DMS53 treated with DMSO at 0.1 percent for 48 hours (cell line): ENCODE results near the gene GAA.

Experiments
- DNase-seq: peaks from one replicate; lab custom pipeline; 2025; ENCODE audit not compliant: unreplicated experiment; lab: John Stamatoyannopoulos, UW

Gene GAA

GRCh38 chr17:80116921-80117380 lies 15.6 kb downstream of the GAA start:
- no peak for DNase-seq

DNA sequence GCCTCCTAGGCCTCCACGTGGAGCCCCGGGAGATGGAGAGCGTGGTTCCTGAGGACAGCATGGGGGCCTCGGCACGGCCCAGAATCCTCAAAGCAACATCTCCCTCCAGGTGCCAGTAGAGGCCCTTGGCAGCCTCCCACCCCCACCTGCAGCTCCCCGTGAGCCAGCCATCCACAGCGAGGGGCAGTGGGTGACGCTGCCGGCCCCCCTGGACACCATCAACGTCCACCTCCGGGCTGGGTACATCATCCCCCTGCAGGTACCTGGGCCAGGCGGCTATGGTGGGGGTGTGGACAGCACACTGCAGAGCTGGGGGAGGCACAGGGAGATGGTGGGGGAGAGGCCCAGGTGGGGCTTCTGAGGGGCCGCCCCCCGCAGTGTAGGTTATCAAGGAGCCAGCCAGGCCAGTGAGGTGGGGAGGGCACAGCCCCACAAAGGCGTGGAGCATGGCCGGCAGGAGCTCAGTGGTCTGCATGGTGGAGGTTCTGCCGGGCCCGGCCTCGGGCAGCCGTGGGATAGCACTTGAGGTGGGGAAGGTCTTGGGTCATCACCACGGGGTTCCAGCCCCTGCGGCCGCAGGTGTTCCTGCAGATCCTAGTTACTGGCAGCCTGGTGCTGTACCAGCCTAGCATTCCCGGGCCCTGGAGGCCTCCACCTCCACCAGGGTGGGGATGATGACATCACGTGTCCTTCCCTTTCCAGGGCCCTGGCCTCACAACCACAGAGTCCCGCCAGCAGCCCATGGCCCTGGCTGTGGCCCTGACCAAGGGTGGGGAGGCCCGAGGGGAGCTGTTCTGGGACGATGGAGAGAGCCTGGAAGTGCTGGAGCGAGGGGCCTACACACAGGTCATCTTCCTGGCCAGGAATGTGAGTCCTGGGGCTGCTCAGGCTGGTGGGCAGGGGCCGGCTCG lies 16.4 kb downstream of the GAA start:
- DNase-seq = no peak

GRCh38 chr17:80118601-80119270 lies 17.4 kb downstream of the GAA start:
- no peak for DNase-seq

- no peak for DNase-seq
Observed at GRCh38 chr17:80119271-80119791, 17.9 kb downstream of the GAA start.

DNA sequence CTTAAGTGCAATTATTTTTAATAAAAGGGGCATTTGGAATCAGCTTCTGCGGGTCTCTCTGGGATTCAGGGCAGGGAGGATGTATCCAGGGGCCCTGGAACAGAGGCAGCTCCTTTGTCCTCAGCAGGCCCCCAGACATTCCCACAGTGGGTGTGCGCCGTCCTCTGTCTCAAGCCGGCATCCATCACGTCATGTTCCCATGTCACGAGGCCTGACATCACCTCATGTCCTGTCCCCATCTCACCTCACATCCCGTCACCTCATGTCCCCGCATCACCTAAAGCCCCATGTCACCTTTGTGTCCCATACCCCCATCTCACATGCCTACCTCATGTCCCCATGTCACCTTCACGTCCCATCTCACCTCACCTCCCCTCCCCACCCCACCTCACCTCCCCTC lies 18.5 kb downstream of the GAA start:
- no peak for DNase-seq

DNA sequence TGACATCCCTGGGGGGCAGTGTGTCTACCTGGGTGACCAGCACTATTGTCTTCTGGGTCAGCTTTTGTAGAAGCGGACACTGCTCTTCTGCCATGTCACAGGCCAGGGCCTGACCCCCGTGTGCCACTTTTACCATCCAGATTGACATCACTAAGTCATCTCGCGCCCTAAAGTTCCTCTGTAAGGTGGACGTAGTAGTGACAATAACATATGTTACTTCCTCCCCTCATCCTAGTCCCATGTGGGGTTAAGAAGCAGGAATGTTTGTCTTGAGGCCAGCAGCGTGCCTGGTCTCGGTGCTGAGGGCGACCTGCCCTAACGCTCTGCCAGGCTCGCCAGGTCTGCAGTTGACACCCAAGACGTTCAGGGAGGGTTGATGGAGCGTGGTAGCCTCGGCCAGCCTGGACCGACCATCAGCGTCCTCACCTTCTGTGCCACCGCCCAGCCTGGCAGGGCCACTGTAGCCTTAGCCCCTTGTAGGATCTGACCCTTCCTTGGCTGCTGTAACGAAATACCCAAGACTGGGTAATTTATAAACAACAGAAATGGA lies 20.7 kb downstream of the GAA start:
- no peak for DNase-seq

- no peak for DNase-seq
Observed at GRCh38 chr17:80122926-80123505, 21.6 kb downstream of the GAA start.

- DNase-seq = no peak
Observed at GRCh38 chr17:80123791-80124190, 22.4 kb downstream of the GAA start.

DNA sequence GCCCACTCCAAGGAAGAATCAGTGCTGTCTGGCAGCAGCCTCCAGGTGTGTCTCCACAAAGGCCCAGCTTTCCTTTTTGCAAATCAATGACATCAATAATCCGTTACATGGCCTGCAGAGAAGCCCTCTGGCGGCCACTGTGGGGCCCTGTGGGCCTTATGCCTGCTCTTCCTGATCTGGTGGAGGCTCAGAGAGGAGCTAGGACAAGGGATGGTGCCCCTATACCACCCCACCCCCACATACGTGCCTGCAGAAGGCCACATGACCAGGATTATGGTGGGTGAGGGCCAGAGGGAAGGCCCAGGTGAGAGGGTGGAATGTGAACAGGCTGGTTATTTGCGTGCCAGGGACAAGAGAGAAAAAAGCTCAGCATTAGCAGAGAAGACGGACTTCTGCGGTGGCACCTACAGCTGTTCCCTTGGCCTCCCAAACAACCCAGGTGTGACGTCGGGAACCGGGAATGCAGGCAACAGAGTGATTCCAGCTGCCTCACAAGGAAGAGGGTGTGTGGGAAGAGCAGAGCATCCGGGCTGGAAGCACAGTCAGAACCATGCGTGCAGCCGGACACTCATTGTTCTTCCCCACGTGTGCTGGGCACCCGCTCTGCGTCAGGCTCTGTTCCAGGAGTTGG lies 23.1 kb downstream of the GAA start:
- peak; percentile 8 for DNase-seq

DNA sequence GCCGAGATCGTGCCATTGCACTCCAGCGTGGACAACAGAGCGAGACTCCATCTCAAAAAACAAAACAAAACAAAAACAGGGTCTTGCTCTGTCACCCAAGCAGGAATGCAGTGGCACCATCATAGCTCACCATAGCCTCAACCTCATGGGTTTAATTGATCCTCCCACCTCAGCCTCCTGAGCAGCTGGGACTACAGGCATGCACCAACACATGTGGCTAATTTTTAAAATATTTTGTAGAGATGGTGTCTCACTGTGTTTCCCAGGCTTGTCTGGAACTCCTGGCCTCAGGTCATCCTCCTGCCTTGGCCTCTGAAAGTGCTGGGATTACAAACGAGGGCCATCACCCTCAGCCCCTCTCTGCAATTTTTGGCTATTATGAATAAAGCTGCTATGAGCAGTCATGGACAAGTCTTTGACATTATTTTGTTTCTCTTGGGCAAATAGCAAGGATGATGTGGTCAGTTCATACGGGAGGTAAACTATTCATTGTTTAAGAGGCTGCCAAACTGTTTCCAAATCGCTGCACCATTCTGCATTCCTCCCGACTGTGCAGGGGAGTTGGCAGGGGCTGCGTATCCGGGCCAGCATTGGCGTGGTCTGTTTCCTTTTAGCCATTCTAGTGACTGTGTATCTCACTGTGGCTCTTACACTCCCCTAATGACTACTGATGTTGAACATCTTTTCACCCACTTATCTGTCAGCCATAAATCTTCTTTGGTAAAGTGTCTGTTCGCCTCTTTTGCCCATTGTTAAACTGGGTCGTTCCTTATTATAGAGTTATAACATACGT lies 24.5 kb downstream of the GAA start:
- DNase-seq = no peak

GRCh38 chr17:80126449-80126715 lies 25.0 kb downstream of the GAA start:
- no peak for DNase-seq

GRCh38 chr17:80129006-80129565 lies 27.7 kb downstream of the GAA start:
- DNase-seq = no peak

- no peak for DNase-seq
Observed at GRCh38 chr17:80130992-80131391, 29.6 kb downstream of the GAA start.

DNA sequence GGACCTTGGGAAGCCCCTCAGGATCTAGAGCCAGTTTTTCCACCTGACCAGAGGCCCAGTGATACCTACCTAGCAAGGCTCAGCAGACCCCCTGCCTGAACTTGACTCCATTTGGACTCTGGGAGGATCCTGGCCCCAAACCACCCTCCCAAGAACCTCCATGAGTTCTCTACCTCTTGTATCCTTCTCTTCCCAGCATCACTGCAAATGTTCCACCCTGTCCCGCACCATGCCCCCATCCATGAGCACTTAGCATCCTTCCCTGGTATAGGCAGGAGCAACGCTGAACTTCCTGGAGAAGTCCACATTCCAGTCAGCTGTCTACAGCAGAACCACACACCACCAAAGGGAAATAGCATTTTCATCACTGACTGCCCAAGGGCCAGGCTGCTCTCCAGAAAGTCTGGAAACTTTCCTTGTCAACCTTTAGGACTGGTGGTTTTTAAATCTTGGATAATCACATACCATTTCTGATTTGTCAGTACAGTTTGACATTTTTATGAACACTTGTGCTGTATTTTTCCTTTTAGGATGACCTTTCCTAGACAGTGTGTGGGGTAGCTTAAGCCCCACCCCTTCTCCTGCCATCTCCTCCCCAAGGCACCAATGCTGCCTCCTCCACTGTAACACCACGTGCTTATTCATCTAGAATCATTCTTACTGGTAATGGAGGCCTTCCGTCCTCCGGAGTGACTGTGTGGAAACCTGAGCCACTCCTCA lies 31.7 kb downstream of the GAA start:
- DNase-seq = no peak

DNA sequence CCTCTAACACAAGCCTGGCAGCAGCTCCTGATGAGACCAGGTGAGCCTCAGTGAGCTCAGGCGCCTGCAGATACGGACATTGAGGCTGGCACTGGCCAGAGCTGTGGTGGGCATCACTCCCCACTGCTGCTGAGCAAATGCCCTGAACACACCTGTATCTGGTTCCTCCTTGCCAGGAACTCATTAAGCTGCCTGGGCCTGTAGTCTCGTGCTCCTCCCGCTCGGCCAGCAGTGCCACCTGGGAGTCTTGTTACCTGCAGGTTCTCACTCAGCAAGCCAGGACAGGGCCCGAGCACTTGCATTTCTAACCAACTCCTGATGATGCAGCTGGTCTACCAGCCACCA lies 32.2 kb downstream of the GAA start:
- DNase-seq = no peak

DNA sequence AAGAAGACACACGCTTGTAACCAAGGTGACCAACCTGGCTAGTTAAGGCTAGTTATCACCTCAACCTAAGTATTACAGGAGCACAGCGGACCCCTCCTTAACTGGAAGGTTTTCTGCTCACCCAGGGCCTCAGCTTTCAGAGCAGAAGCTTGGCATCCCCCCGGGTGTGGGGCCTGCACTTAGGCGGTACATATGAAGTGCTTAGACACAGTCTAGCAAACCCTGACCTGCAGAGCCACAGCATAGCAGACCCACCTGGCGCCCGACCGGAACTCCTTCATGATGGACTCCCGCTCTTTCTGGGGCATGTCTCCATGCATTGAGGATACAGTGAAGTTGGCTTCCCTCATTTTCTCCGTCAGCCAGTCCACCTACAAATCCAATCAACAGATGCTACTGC lies 35.8 kb downstream of the GAA start:
- DNase-seq = no peak

GRCh38 chr17:80138856-80139426 lies 37.6 kb downstream of the GAA start:
- no peak for DNase-seq

DNA sequence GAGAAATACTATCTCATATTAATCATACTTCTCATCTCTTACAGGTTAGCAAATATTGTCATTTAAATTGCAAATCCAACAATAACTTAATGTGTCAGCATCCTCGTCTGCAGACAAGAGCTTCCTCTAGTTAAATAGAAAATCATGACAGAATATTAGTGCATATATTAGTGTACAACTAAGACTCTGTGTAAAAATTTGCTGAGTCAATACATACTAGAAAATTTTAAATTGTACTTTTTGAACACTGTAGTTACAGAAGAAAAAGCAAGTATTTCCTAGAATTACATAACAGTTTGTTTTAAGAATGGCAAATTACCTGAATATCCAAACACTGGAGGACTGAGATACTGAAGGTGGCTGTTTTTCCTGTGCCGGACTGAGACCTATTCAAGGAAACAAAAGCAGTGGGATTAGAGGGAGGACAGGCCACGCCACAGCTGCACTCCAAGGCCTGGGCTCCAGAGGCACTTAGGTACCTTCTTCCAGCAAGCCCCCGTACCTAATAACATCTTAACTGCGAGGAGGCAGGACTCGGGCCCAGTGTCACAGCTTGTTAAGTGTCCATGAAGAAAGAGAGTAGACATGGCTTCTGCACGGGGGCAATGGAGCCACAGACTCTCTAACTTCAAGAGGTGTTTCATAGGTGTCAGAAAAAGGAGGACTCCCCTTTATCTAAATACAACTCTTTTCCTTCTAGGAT lies 40.2 kb downstream of the GAA start:
- no peak for DNase-seq

DNA sequence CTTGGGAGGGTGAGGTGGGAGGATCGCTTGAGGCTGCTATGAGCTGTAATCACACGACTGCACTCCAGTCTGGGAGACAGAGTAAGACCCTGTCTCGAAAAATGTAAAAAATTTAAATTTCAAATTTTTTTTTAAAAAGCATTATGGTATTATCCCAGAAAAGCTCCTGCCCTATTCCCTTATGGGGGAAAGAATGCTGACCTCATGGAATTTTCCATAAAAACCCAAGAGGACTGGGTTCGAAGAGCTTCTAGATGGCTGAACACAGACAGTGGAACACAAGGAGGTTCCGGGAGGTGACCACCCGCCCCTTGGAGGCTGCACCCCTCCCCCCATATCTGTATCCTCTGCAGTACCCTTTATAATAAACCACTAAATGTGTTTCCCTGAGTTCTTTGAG lies 41.5 kb downstream of the GAA start:
- DNase-seq = no peak
